ENCODE data around the gene SIRPB2.
"Not testable (repeated sequence)": the region's sequence is repeated elsewhere in the genome, so short reads cannot be mapped to it uniquely, and the experiment has no call there.

Gene SIRPB2

GRCh38 chr20:1499528-1500420 lies 8.6 kb upstream of the SIRPB2 start:
- no peak for DNase-seq (ENCODE audit: low read depth)

GRCh38 chr20:1497371-1497770 lies 6.2 kb upstream of the SIRPB2 start:
- not testable (repeated sequence) for DNase-seq (ENCODE audit: low read depth)

GRCh38 chr20:1496930-1497329 lies 5.7 kb upstream of the SIRPB2 start:
- no peak for DNase-seq (ENCODE audit: low read depth)

- no peak for DNase-seq (ENCODE audit: low read depth)
Measured at GRCh38 chr20:1494436-1494835, 3.2 kb upstream of the SIRPB2 start.

GRCh38 chr20:1493536-1493935 lies 2.3 kb upstream of the SIRPB2 start:
- no peak for DNase-seq (ENCODE audit: low read depth)

- no peak for DNase-seq (ENCODE audit: low read depth)
Measured at GRCh38 chr20:1491860-1492642, 831 bp upstream of the SIRPB2 start.

GRCh38 chr20:1490643-1491195 lies 501 bp downstream of the SIRPB2 start:
- no peak for DNase-seq (ENCODE audit: low read depth)

- no peak for DNase-seq (ENCODE audit: low read depth)
Measured at GRCh38 chr20:1489764-1490436, 1.3 kb downstream of the SIRPB2 start.

GRCh38 chr20:1489325-1489724 lies 1.9 kb downstream of the SIRPB2 start:
- DNase-seq (ENCODE audit: low read depth): no peak

GRCh38 chr20:1486566-1486965 lies 4.7 kb downstream of the SIRPB2 start:
- no peak for DNase-seq (ENCODE audit: low read depth)

GRCh38 chr20:1484438-1485116 lies 6.6 kb downstream of the SIRPB2 start:
- no peak for DNase-seq (ENCODE audit: low read depth)

- DNase-seq (ENCODE audit: low read depth): no peak
Measured at GRCh38 chr20:1479831-1480595, 11.2 kb downstream of the SIRPB2 start.

GRCh38 chr20:1478566-1478965 lies 12.7 kb downstream of the SIRPB2 start:
- DNase-seq (ENCODE audit: low read depth): no peak

- DNase-seq (ENCODE audit: low read depth): no peak
Measured at GRCh38 chr20:1477896-1478490, 13.2 kb downstream of the SIRPB2 start.

GRCh38 chr20:1474817-1475603 lies 16.2 kb downstream of the SIRPB2 start:
- DNase-seq (ENCODE audit: low read depth): no peak

GRCh38 chr20:1474325-1474724 lies 16.9 kb downstream of the SIRPB2 start:
- DNase-seq (ENCODE audit: low read depth): no peak

- no peak for DNase-seq (ENCODE audit: low read depth)
Measured at GRCh38 chr20:1473246-1474220, 17.7 kb downstream of the SIRPB2 start.

- DNase-seq (ENCODE audit: low read depth): no peak
Measured at GRCh38 chr20:1472556-1473245, 18.5 kb downstream of the SIRPB2 start.
